Prostate gland (tissue), 2 donors: Measurements from ENCODE around the gene KIF18B.

ENCODE experiments used
- CTCF ChIP-seq, 4 experiments: fragments of 200-600 bp in 2 of 4; fragments of 450-650 bp in 2 of 4; sonication (generic) in 2 of 4; IDR thresholded peaks; 1 replicate in 3 of 4; 2 replicates in 1 of 4; pipeline ENCODE4 v1.5.1; 2016 to 2019; ENCODE audit warnings: antibody characterized with exemption in 4 of 4, mild to moderate bottlenecking in 2 of 4, moderate library complexity in 2 of 4
- POLR2A ChIP-seq: fragments of 450-650 bp; IDR thresholded peaks from one replicate; pipeline ENCODE4 v1.6.1; 2016; ENCODE audit warnings: antibody characterized with exemption, mild to moderate bottlenecking
- POLR2AphosphoS5 ChIP-seq: sonication (generic); formaldehyde crosslinking; IDR thresholded peaks from one replicate; pipeline ENCODE4 v1.6.1; 2017; ENCODE audit warnings: antibody characterized with exemption

GRCh38 chr17:44972953-44973352 is 25.4 kb upstream of the KIF18B start:
- TF ChIP-seq CTCF (IDR thresholded peaks at IDR 0.05): no peak
- no peak for TF ChIP-seq POLR2A
- TF ChIP-seq POLR2AphosphoS5: no peak
